ENCODE data around the gene PLD1.
"Not testable (repeated sequence)": the region's sequence is repeated elsewhere in the genome, so short reads cannot be mapped to it uniquely, and the experiment has no call there.

PLD1 gene

GRCh38 chr3:171815973-171816595 is 5.8 kb upstream of the PLD1 start:
- no peak for DNase-seq

GRCh38 chr3:171814662-171815061 is 4.4 kb upstream of the PLD1 start:
- not testable (repeated sequence) for DNase-seq

- DNase-seq: no peak
Observed at GRCh38 chr3:171813897-171814460, 3.7 kb upstream of the PLD1 start.

GRCh38 chr3:171813278-171813896 is 3.1 kb upstream of the PLD1 start:
- DNase-seq: no peak

- no peak for DNase-seq
Observed at GRCh38 chr3:171812811-171813210, 2.5 kb upstream of the PLD1 start.

GRCh38 chr3:171811913-171812335 is 1.6 kb upstream of the PLD1 start:
- DNase-seq: no peak

- no peak for DNase-seq
Observed at GRCh38 chr3:171811295-171811912, 1.1 kb upstream of the PLD1 start.

- DNase-seq: no peak
Observed at GRCh38 chr3:171810629-171811294, 479 bp upstream of the PLD1 start.

GRCh38 chr3:171809611-171809860 is 747 bp downstream of the PLD1 start:
- peak; percentile 61 for DNase-seq

- peak; percentile 21 for DNase-seq
Observed at GRCh38 chr3:171807806-171808205, 2.5 kb downstream of the PLD1 start.

GRCh38 chr3:171807129-171807675 is 3.1 kb downstream of the PLD1 start:
- DNase-seq: no peak

- DNase-seq: no peak
Observed at GRCh38 chr3:171806200-171807128, 3.8 kb downstream of the PLD1 start.

- no peak for DNase-seq
Observed at GRCh38 chr3:171805687-171806086, 4.6 kb downstream of the PLD1 start.

- DNase-seq: no peak
Observed at GRCh38 chr3:171804618-171805389, 5.5 kb downstream of the PLD1 start.

- no peak for DNase-seq
Observed at GRCh38 chr3:171803044-171803443, 7.2 kb downstream of the PLD1 start.

GRCh38 chr3:171802590-171802956 is 7.7 kb downstream of the PLD1 start:
- DNase-seq: no peak

- DNase-seq: no peak
Observed at GRCh38 chr3:171801738-171802589, 8.3 kb downstream of the PLD1 start.

GRCh38 chr3:171799501-171799900 is 10.8 kb downstream of the PLD1 start:
- DNase-seq: no peak

GRCh38 chr3:171797873-171798272 is 12.4 kb downstream of the PLD1 start:
- no peak for DNase-seq

GRCh38 chr3:171797265-171797679 is 13.0 kb downstream of the PLD1 start:
- no peak for DNase-seq
